ENCODE data around the gene LHX8. TPM values are rescaled to one million over a fixed set of nuclear protein-coding genes. Genes with fewer than 3 reads are reported as not detected.

Gene LHX8
- total RNA-seq, 1 experiment from 2014 or later = not detected

DNA sequence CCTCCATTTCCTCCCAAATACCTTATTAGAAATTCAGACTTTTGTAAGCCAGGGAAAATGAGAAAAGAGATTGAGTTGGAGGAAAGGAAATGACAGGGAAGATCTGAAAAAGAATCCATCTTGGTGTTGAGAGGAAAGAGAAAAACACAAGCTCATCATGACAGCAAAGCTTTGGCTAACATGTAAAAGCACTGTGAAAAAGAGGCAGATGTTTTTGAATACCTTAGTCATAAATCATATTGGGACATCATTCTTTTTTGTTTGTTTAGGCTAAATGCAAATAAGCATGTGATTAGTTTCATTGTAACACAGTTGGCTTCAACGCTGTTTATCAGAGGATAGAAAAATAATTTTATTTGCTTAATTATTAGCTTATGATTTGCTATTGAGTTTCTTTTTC, 64.6 kb downstream of the LHX8 start:
- in situ Hi-C loops (cut with HindIII; ENCODE audit: low pct_unique_long_range_greater_than_20kb, low sequenced_read_pairs) = loop anchor here (25.0 kb wide), 1 partner anchor 411 kb away; no protein-coding TSS in a partner anchor
- no peak for ATAC-seq
- no peak for DNase-seq (ENCODE audit: low read depth, low spot score)

DNA sequence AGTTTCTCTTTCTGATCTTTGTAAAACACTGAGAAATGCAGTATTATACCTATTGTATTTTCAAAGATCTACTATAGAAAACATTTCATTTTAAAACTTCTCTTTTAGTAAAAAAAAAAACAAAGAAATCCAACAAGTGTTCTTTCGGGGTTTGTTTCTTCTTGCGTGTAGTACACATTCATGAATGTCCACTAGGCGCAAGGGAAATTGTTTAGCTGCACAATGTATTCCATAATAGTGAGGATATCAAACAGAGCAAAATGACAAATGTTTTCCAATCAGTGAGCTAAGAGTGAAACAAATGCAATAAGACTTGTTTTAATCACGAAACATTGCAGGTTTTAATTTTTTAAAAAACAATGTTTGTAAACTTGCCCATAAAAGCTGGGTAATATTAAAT, 68.6 kb downstream of the LHX8 start:
- in situ Hi-C loops (cut with HindIII; ENCODE audit: low pct_unique_long_range_greater_than_20kb, low sequenced_read_pairs) (no loop called here), intact Hi-C loops (cut with micrococcal nuclease; ENCODE audit: unreplicated experiment) (loop anchor here (1.0 kb wide), 1 partner anchor 430 kb away; no protein-coding TSS in a partner anchor)
- no peaks in the 10 kb centered on the region for H3K27me3 ChIP-seq (ENCODE audit: control insufficient read depth, insufficient read depth, low read length)
- TF ChIP-seq POLR2AphosphoS5 (IDR thresholded peaks at IDR 0.05; ENCODE audit: low read depth, low read length) (no peak), REST (IDR thresholded peaks at IDR 0.05; ENCODE audit: insufficient read depth in 1 of 2, low read depth in 2 of 2, low read length in 1 of 2) (no peak), TCF7L2 (IDR thresholded peaks at IDR 0.05; ENCODE audit: low read depth, low read length) (no peak), SIN3A (IDR thresholded peaks at IDR 0.05; ENCODE audit: borderline replicate concordance, insufficient read depth, low read depth, low read length) (no peak)
- TF ChIP-seq, protein P1, sequence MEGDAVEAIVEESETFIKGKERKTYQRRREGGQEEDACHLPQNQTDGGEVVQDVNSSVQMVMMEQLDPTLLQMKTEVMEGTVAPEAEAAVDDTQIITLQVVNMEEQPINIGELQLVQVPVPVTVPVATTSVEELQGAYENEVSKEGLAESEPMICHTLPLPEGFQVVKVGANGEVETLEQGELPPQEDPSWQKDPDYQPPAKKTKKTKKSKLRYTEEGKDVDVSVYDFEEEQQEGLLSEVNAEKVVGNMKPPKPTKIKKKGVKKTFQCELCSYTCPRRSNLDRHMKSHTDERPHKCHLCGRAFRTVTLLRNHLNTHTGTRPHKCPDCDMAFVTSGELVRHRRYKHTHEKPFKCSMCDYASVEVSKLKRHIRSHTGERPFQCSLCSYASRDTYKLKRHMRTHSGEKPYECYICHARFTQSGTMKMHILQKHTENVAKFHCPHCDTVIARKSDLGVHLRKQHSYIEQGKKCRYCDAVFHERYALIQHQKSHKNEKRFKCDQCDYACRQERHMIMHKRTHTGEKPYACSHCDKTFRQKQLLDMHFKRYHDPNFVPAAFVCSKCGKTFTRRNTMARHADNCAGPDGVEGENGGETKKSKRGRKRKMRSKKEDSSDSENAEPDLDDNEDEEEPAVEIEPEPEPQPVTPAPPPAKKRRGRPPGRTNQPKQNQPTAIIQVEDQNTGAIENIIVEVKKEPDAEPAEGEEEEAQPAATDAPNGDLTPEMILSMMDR (IDR thresholded peaks at IDR 0.05) = no peak
- H3K9me3 ChIP-seq (ENCODE audit: control insufficient read depth, insufficient read depth, low read depth, low read length) = no peaks in the 10 kb centered on the region
- CTCF ChIA-PET = interaction anchor here (0.7 to 4.7 kb wide), 2 partner anchors 10 to 431 kb away, joined by 3 to 14 read pairs; no protein-coding TSS in a partner anchor
- H3K4me3 ChIP-seq (ENCODE audit: low read depth in 2 of 2, low read length in 2 of 2) = no peak overlapping the region
- POLR2A ChIA-PET = no interaction called here
- BruUV-seq (replicated peaks) = no TSS peak
- DNase-seq (ENCODE audit: low read depth, low spot score) (no peak), ATAC-seq (no peak)
- H3K36me3 ChIP-seq (ENCODE audit: control insufficient read depth, insufficient read depth, low read length) = no peaks in the 10 kb centered on the region
- no peaks in the 10 kb centered on the region for H3K4me1 ChIP-seq (ENCODE audit: control insufficient read depth, insufficient read depth, low read length)
- no peak overlapping the region for H3K27ac ChIP-seq (ENCODE audit: low read length)

More for the DNA sequence above, 64.6 kb downstream of the LHX8 start:
- POLR2A ChIA-PET = no interaction called here
- no peaks in the 10 kb centered on the region for H3K36me3 ChIP-seq (ENCODE audit: control insufficient read depth, insufficient read depth, low read length)
- H3K27me3 ChIP-seq (ENCODE audit: control insufficient read depth, insufficient read depth, low read length) = no peaks in the 10 kb centered on the region
- H3K4me1 ChIP-seq (ENCODE audit: control insufficient read depth, insufficient read depth, low read length) = no peaks in the 10 kb centered on the region
- no TSS peak for BruUV-seq (replicated peaks)
- intact Hi-C loops (cut with micrococcal nuclease; ENCODE audit: unreplicated experiment) = no loop called here
- CTCF ChIA-PET = no interaction called here
- H3K4me3 ChIP-seq (ENCODE audit: low read depth in 2 of 2, low read length in 2 of 2) = no peak overlapping the region
- no peak overlapping the region for H3K27ac ChIP-seq (ENCODE audit: low read length)
- no peak for TF ChIP-seq TCF7L2 (IDR thresholded peaks at IDR 0.05; ENCODE audit: low read depth, low read length)
- no peak for TF ChIP-seq SIN3A (IDR thresholded peaks at IDR 0.05; ENCODE audit: borderline replicate concordance, insufficient read depth, low read depth, low read length)
- TF ChIP-seq, protein P1 (IDR thresholded peaks at IDR 0.05) = no peak
- no peak for TF ChIP-seq POLR2AphosphoS5 (IDR thresholded peaks at IDR 0.05; ENCODE audit: low read depth, low read length)
- TF ChIP-seq REST (IDR thresholded peaks at IDR 0.05; ENCODE audit: insufficient read depth in 1 of 2, low read depth in 2 of 2, low read length in 1 of 2) = no peak
- H3K9me3 ChIP-seq (ENCODE audit: control insufficient read depth, insufficient read depth, low read depth, low read length) = no peaks in the 10 kb centered on the region
